BJ (cell line): ENCODE results near the gene C1QL2. TPM values are rescaled to one million over a fixed set of nuclear protein-coding genes. Genes with fewer than 3 reads are reported as not detected.

Experiments used
- CTCF ChIA-PET: fragments of 350-600 bp; formaldehyde crosslinking; extraction: SDS; loops from one replicate; lab custom pipeline; 2021; ENCODE audit warnings: antibody characterized with exemption, inconsistent platforms; lab: Yijun Ruan, JAX
- POLR2A ChIA-PET: fragments of 300-600 bp; sonication (Branson Sonifier 250); formaldehyde crosslinking; extraction: SDS; loops from one replicate; lab custom pipeline; 2021; ENCODE audit warnings: antibody characterized with exemption; lab: Charles Lee
- DNase-seq: peaks from one replicate; pipeline ENCODE4 v3.0.0-alpha.2; 2011; ENCODE audit warnings: low read depth
- H3K27me3 ChIP-seq: 2 replicates; pipeline ENCODE4 v1.6.0; 2011; ENCODE audit warnings: low read length; ENCODE audit not compliant: control insufficient read depth, insufficient read depth
- H3K36me3 ChIP-seq: 2 replicates; pipeline ENCODE4 v1.5.1; 2011; ENCODE audit warnings: low read length; ENCODE audit not compliant: control insufficient read depth, insufficient read depth
- H3K4me3 ChIP-seq: 2 replicates; pipeline ENCODE4 v1.5.1; 2011; ENCODE audit warnings: low read depth, mild to moderate bottlenecking, control low read depth, low read length
- polyA minus RNA-seq: library from RNA; depleted of rRNA, polyadenylated mRNA; stranded (reverse); fragments of >200 nt; gene quantifications from 2 replicates; pipeline ENCODE4 v1.2.3, GENCODE V29; 2011; rRNA and poly(A)+ RNA removed
- polyA plus RNA-seq: library from polyadenylated mRNA; depleted of rRNA; stranded (reverse); fragments of >200 nt; gene quantifications from 2 replicates; pipeline ENCODE4 v1.2.3, GENCODE V29; 2011; rRNA removed
- TF ChIP-seq, protein P1 (sequence below): IDR thresholded peaks from 2 replicates; pipeline ENCODE4 v1.5.1; 2011; ENCODE audit warnings: low read depth, mild to moderate bottlenecking, control low read depth, inconsistent platforms, low read length, moderate library complexity; ENCODE audit not compliant: insufficient read depth

C1QL2 gene
- not detected in 2 replicates for polyA plus RNA-seq
- not detected in 2 replicates for polyA minus RNA-seq

DNA sequence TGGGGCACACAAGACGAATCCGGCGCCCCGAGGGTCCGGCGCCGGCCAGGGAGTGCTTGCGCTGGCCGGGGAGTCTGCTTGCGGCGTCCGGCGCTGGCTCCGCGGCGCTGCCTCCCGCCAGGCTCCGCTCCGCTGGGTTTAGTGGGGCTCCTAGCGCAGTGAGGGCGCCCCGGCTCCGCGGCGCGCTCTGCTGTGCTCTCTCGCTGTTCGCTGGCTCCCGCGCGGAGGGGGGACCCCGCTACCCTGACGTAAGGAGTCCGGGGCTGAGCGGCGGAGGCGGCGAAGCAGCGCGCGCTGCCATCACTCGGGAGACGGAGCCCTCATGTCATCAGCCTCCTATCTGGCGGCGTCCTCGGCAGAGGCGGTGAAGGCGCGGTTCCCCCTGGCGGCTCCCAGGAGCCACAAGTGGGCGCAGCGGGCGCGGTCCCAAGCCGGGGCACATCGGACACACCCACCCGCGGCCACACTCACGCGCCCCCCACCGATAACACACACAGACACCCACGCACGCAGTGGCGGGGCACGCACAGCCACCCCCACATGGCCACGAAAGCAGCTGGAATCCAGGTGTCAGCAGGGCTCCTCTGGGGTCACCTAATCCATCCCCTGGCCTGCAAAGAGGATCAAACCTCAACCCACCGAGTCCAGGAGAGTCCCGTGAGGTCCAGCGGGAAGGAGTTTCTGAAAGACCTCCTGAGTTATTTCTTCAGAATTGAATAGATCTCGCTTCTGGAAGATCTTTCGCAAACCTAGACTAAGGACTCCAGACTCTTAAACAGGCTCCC lies at the start of gene C1QL2:
Gene C1QL2, minus strand, starts transcription at position 189 of the 785 bp plus-strand sequence. CDS start 482 bp downstream, outside the sequence.
- H3K27me3 ChIP-seq: peaks cover 37% of the 10 kb centered on the region
- no peak for DNase-seq
- CTCF ChIA-PET: no interaction called here
- no peaks in the 10 kb centered on the region for H3K36me3 ChIP-seq
- TF ChIP-seq, protein P1, sequence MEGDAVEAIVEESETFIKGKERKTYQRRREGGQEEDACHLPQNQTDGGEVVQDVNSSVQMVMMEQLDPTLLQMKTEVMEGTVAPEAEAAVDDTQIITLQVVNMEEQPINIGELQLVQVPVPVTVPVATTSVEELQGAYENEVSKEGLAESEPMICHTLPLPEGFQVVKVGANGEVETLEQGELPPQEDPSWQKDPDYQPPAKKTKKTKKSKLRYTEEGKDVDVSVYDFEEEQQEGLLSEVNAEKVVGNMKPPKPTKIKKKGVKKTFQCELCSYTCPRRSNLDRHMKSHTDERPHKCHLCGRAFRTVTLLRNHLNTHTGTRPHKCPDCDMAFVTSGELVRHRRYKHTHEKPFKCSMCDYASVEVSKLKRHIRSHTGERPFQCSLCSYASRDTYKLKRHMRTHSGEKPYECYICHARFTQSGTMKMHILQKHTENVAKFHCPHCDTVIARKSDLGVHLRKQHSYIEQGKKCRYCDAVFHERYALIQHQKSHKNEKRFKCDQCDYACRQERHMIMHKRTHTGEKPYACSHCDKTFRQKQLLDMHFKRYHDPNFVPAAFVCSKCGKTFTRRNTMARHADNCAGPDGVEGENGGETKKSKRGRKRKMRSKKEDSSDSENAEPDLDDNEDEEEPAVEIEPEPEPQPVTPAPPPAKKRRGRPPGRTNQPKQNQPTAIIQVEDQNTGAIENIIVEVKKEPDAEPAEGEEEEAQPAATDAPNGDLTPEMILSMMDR: no peak
- POLR2A ChIA-PET: no interaction called here
- H3K4me3 ChIP-seq: no peak within 1 kb of the TSS

- no peak for DNase-seq
- ChIA-PET POLR2A (no interaction called here), CTCF (interaction anchor here (0.9 kb wide), 1 partner anchor 11 kb away, joined by 4 read pairs; no protein-coding TSS in a partner anchor)
Observed at GRCh38 chr2:119207447-119207846, 48.9 kb upstream of the C1QL2 start.

DNA sequence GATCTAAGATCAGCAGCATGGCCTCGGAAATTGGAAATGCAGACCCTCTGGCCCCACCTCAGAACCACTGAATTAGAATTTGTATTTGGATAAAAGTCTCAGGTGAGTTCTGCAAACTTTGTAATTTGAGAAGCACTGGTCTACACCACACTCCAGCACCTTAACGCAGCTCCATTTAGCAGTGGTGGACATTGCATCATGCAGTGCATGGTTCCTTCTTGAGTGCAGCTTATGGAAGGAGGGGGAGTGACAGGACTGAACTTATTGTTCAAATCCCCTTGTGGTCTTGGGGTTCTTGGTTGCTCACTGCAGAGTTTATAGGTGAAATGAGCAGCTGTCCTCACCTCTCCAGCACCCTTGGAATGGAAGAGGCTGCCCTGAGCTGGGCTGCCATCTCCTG lies 47.6 kb upstream of the C1QL2 start:
- no peaks in the 10 kb centered on the region for H3K36me3 ChIP-seq
- H3K27me3 ChIP-seq: peaks cover 6% of the 10 kb centered on the region
- DNase-seq: no peak
- TF ChIP-seq, protein P1: no peak
- ChIA-PET CTCF (interaction anchor here (0.9 kb wide), 1 partner anchor 12 kb away, joined by 3 read pairs; no protein-coding TSS in a partner anchor), POLR2A (no interaction called here)
- H3K4me3 ChIP-seq: no peak overlapping the region

More at GRCh38 chr2:119207447-119207846, 48.9 kb upstream of the C1QL2 start:
- Histone ChIP-seq H3K27me3 (peaks cover 6% of the 10 kb centered on the region), H3K4me3 (no peak overlapping the region), H3K36me3 (no peaks in the 10 kb centered on the region)
- TF ChIP-seq, protein P1: no peak

- Histone ChIP-seq H3K27me3 (peaks cover 7% of the 10 kb centered on the region), H3K4me3 (no peak overlapping the region), H3K36me3 (no peaks in the 10 kb centered on the region)
- DNase-seq: no peak
- POLR2A ChIA-PET: no interaction called here
- CTCF ChIA-PET: interaction anchor here (0.9 kb wide), 1 partner anchor 13 kb away, joined by 3 read pairs; no protein-coding TSS in a partner anchor
- TF ChIP-seq, protein P1: no peak
Observed at GRCh38 chr2:119205001-119205706, 46.6 kb upstream of the C1QL2 start.

GRCh38 chr2:119204525-119204924 lies 46.0 kb upstream of the C1QL2 start:
- POLR2A ChIA-PET: no interaction called here
- CTCF ChIA-PET: no interaction called here
- Histone ChIP-seq H3K27me3 (peaks cover 4% of the 10 kb centered on the region; the same call in 1 of the 2 replicates), H3K4me3 (no peak overlapping the region), H3K36me3 (no peaks in the 10 kb centered on the region)
- TF ChIP-seq, protein P1: no peak
- no peak for DNase-seq
